Tibial nerve (tissue), 4 donors: ENCODE results near the gene PRKCZ.

Experiments used
- EP300 ChIP-seq, 2 donors: sonication (generic); formaldehyde crosslinking; IDR thresholded peaks; one replicate each; pipeline ENCODE4 v1.6.1; 2017; ENCODE audit warnings: antibody characterized with exemption in 2 of 2, mild to moderate bottlenecking in 1 of 2
- POLR2A ChIP-seq, 2 donors: fragments of 450-650 bp; IDR thresholded peaks; one replicate each; pipeline ENCODE4 v1.6.1; 2017; ENCODE audit warnings: antibody characterized with exemption in 2 of 2, mild to moderate bottlenecking in 2 of 2, moderate library complexity in 2 of 2
- TF ChIP-seq, protein P1 (sequence below), 5 experiments: fragments of 200-600 bp in 3 of 5; fragments of 450-650 bp in 2 of 5; sonication (generic) in 3 of 5; IDR thresholded peaks; one replicate each; pipeline ENCODE4 v1.5.1; 2016 to 2019; ENCODE audit warnings: antibody characterized with exemption in 5 of 5, mild to moderate bottlenecking in 3 of 5, moderate library complexity in 2 of 5

DNA sequence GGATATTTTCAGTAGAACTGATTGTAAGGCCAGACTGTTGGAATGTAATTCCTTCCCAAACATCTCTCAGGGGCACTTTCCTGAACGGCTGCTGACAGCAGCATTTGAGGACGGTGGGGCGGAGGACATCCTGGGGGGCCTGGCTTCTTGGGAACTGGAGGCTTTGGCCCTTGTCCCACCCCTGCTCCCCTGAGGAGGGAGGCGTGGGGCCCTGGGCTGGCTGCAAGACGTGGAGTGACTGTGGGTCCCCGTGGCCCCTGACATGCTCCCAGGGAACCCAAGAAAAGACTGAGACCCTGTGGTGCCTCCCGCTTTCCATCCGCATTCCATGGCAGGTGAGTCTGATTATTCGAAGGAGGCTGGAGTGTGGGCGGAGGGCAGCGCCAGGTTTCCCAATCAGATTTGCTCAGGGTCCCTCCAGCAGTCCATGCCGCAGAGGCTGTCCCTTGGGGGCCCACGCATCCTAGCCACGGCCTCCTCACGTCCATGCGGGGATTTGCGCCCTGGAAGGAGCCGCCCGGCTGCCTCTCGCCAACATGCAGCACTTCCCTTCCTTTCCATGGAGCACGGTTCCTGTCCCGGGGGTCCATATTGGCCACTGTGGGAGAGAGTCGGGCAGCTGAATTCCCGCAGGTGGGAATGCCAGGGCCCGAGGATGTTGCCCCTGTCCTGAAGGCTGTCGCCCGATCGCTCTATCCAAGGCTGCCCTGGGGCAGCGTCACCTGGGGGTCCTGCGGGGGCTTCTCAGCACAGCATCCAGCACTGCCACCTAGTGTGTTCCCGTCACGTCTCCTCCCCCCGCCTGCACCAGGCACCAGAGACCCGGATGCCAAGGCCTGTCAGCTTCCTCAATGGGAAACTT, 75.4 kb downstream of the PRKCZ start:
- TF ChIP-seq, protein P1, sequence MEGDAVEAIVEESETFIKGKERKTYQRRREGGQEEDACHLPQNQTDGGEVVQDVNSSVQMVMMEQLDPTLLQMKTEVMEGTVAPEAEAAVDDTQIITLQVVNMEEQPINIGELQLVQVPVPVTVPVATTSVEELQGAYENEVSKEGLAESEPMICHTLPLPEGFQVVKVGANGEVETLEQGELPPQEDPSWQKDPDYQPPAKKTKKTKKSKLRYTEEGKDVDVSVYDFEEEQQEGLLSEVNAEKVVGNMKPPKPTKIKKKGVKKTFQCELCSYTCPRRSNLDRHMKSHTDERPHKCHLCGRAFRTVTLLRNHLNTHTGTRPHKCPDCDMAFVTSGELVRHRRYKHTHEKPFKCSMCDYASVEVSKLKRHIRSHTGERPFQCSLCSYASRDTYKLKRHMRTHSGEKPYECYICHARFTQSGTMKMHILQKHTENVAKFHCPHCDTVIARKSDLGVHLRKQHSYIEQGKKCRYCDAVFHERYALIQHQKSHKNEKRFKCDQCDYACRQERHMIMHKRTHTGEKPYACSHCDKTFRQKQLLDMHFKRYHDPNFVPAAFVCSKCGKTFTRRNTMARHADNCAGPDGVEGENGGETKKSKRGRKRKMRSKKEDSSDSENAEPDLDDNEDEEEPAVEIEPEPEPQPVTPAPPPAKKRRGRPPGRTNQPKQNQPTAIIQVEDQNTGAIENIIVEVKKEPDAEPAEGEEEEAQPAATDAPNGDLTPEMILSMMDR (IDR thresholded peaks at IDR 0.05): no peak
- TF ChIP-seq POLR2A (IDR thresholded peaks at IDR 0.05): no peak
- TF ChIP-seq EP300 (IDR thresholded peaks at IDR 0.05): no peak
